Measurements from ENCODE around the gene ACOT7. TPM values are rescaled to one million over a fixed set of nuclear protein-coding genes. Genes with fewer than 3 reads are reported as not detected.

The ACOT7 gene
- total RNA-seq, 4 donors from 2014 or later = 18.6 to 29.4 (median 23.2) TPM

DNA sequence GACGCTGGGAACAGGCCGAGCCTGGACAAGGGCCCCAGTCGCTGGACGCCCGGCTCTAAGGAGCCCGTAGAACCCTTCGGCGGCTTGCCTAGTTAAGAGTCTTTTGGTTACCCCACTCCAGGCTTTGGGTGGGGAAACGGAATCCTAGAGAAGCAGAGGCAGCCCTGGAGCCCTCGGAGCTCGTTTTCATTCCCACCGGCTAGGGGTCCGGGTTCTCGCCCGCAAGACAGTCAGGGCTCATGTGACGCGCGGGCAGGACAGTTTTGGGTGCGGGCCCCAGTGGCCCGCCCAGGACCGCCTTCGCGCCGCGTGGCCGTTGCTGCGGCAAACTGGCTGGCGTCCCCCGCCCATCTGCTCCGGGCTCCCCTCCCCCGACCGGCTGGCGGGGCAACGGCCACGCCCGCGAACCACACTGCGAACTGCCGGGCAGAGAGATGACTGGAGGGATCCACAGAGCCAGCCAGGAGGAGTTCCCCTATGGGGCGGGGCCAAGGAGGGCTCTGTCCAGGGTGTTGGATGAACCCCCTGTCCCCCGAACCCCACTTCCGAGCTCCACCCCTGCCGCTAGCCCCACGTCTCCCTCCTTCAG, 27.0 kb upstream of the ACOT7 start:
- H3K36me3 ChIP-seq = no peaks in the 10 kb centered on the region
- H3K27ac ChIP-seq = no peak overlapping the region
- H3K9me3 ChIP-seq = no peaks in the 10 kb centered on the region
- H3K4me1 ChIP-seq = peaks cover 0 to 51% (median 26%) of the 10 kb centered on the region in 4 donors
- no peak for DNase-seq (ENCODE audit: low spot score in 2 of 2)
- TF ChIP-seq POLR2A (IDR thresholded peaks at IDR 0.05) = no peak
- TF ChIP-seq, protein P1, sequence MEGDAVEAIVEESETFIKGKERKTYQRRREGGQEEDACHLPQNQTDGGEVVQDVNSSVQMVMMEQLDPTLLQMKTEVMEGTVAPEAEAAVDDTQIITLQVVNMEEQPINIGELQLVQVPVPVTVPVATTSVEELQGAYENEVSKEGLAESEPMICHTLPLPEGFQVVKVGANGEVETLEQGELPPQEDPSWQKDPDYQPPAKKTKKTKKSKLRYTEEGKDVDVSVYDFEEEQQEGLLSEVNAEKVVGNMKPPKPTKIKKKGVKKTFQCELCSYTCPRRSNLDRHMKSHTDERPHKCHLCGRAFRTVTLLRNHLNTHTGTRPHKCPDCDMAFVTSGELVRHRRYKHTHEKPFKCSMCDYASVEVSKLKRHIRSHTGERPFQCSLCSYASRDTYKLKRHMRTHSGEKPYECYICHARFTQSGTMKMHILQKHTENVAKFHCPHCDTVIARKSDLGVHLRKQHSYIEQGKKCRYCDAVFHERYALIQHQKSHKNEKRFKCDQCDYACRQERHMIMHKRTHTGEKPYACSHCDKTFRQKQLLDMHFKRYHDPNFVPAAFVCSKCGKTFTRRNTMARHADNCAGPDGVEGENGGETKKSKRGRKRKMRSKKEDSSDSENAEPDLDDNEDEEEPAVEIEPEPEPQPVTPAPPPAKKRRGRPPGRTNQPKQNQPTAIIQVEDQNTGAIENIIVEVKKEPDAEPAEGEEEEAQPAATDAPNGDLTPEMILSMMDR (IDR thresholded peaks at IDR 0.05) = no peak
- WGBS, 2 donors = 2 to 8% methylated on average over 20 to 36 of the region's 44 CpGs
- peaks cover 0 to 96% of the 10 kb centered on the region in 2 donors for H3K27me3 ChIP-seq
- H3K4me3 ChIP-seq = peak overlapping the region in 1 of 4 donors; percentile 49

DNA sequence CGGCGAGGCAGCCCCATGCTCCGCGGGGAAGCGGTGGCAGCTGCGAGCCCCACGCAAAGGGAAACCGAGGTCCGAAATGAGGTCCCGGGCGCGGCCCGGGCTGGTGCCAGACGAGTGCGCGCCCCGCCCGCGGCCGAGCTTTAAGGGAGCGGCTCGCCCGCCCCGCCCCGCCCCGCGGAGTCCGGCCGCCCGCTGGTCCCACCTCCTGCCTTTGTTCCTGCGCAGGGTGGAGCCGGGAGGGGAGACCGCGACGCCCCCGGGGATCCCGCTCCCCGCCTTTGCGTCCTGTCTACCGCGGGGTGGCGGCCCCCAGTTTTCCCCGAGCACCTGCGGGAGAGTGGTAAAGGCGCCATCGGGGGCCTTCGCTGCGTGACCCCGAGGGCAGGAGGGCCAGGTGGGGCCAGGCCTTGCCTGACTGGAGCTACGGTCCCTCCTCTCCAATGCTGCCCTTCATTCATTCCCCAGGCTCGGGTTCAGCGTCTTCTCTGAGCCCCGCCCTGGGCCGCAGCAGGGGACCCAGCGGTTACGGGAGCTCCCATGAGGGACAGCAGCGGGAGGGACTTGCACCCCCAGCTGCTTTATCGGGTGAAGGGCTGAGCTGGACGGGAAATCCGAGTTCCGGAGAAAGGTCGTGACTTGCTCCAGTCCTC, 26.4 kb upstream of the ACOT7 start, which contains the start of gene HES2:
Gene HES2 (minus strand): TSS at position 116 of the 650 bp plus-strand sequence. CDS start 99 bp downstream, at position 17.
- Histone ChIP-seq H3K27me3 (peaks cover 0 to 96% of the 10 kb centered on the region in 2 donors), H3K4me3 (peak within 1 kb of the TSS in 3 of 4 donors; percentile 18 to 49 (median 33)), H3K4me1 (peaks cover 0 to 45% (median 24%) of the 10 kb centered on the region in 4 donors), H3K9me3 (no peaks in the 10 kb centered on the region), H3K36me3 (no peaks in the 10 kb centered on the region), H3K27ac (no peak within 1 kb of the TSS)
- 0 to 2% methylated on average over 12 to 19 of the region's 62 CpGs for WGBS, 2 donors
- TF ChIP-seq EP300 (IDR thresholded peaks at IDR 0.05) = no peak
- TF ChIP-seq, protein P1 (IDR thresholded peaks at IDR 0.05) = no peak
- no peak for DNase-seq (ENCODE audit: low spot score in 2 of 2)

DNA sequence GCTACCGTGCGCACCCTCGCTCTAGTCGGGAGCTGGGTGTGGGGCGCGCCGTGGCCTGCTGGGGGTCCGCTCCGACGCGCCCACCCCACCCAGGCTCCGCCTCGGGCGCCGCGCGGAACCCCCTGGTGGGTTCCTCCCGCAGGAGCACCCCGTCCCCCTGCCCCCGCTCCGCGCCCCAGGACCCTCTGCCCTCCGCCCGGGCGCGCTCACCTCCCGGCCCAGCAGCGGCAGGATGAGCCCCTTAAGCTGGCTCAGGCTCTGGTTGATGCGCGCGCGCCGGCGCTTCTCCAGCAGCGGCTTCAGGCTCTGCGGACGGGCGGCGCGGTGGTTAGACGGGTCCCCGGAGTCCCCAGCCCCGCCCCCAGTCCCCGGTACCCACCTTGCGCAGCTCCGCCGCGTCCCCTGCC, 25.8 kb upstream of the ACOT7 start:
- TF ChIP-seq, protein P1 (IDR thresholded peaks at IDR 0.05) = no peak
- no peak for TF ChIP-seq EP300 (IDR thresholded peaks at IDR 0.05)
- no peak for TF ChIP-seq POLR2A (IDR thresholded peaks at IDR 0.05)
- Histone ChIP-seq H3K27ac (no peak overlapping the region), H3K4me3 (peak overlapping the region in 3 of 4 donors; percentile 18 to 49 (median 33)), H3K4me1 (peaks cover 0 to 45% (median 24%) of the 10 kb centered on the region in 4 donors), H3K27me3 (peaks cover 0 to 100% of the 10 kb centered on the region in 2 donors), H3K9me3 (no peaks in the 10 kb centered on the region), H3K36me3 (no peaks in the 10 kb centered on the region)
- DNase-seq (ENCODE audit: low spot score in 2 of 2) = no peak
- WGBS, 2 donors = 0 to 2% methylated on average over 12 to 39 of the region's 48 CpGs

DNA sequence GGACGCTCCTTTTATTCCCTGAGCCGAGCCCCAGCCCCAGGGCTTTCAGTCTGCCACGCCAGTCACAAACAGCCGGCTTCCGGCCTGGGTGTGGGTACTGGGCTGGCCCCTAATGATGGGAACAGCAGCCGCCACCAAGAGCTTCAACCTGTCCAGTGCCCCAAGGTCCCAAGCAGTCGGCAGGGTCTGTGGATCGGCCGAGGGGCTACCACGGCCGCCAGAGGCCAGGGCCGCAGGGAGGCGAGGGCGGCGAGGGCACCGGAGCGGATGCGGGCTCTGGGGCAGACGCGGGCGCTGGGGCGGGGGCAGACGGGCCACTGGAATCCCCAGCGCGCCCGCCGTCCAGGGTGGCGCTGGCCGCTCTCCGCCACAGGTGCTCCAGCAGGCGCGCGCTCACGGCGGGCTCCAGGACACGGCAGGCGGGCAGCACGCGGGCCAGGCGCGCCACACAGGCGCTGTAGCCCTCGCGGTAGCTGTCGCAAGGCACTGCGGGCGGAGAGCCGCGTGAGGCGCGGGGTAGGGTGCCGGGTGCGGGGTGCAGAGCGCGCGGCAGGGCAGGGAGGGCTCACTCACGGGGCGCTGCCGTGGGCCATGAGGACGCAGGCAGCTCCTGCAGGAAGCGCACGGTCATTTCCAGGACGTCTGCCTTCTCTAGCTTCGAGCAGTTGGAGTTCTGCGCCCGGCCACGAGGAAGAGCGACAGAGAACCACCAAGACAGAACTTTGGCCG, 25.3 kb upstream of the ACOT7 start:
- H3K4me1 ChIP-seq = peaks cover 0 to 41% (median 21%) of the 10 kb centered on the region in 4 donors
- H3K36me3 ChIP-seq = no peaks in the 10 kb centered on the region
- H3K27ac ChIP-seq = no peak overlapping the region
- no peak for DNase-seq (ENCODE audit: low spot score in 2 of 2)
- peaks cover 0 to 100% of the 10 kb centered on the region in 2 donors for H3K27me3 ChIP-seq
- no peak for TF ChIP-seq EP300 (IDR thresholded peaks at IDR 0.05)
- TF ChIP-seq, protein P1 (IDR thresholded peaks at IDR 0.05) = no peak
- no peak for TF ChIP-seq POLR2A (IDR thresholded peaks at IDR 0.05)
- WGBS, 2 donors = 9 to 19% methylated on average over 6 to 43 of the region's 69 CpGs
- H3K4me3 ChIP-seq = peak overlapping the region in 2 of 4 donors; percentile 33 to 49
- no peaks in the 10 kb centered on the region for H3K9me3 ChIP-seq
